MCF 10A (cell line): ENCODE data around the gene NDUFS6. TPM values are rescaled to one million over a fixed set of nuclear protein-coding genes. Genes with fewer than 3 reads are reported as not detected.

Experiments used
- BruUV-seq: library from RNA; stranded (reverse); fragments of 400-500 nt; replicated peaks from 2 replicates; lab custom pipeline; 2021; lab: Mats Ljungman, UMichigan
- CTCF ChIA-PET: fragments of 300-600 bp; sonication (Branson Sonifier 250); formaldehyde crosslinking; extraction: SDS; loops from one replicate; lab custom pipeline; 2021; ENCODE audit warnings: antibody characterized with exemption, inconsistent platforms; lab: Yijun Ruan, JAX
- POLR2A ChIA-PET: fragments of 300-600, 350-650 bp; sonication (Branson Sonifier 250); formaldehyde crosslinking; extraction: SDS; loops from one replicate; lab custom pipeline; 2020; ENCODE audit warnings: antibody characterized with exemption, inconsistent platforms; lab: Yijun Ruan, JAX
- DNase-seq: peaks from one replicate; pipeline ENCODE4 v3.0.0-alpha.2; 2018; ENCODE audit not compliant: unreplicated experiment
- H3K27ac Mint-ChIP-seq: one replicate; pipeline ENCODE4 v1.8.0; 2022; ENCODE audit warnings: mild to moderate bottlenecking, low read depth, mixed read lengths; ENCODE audit not compliant: unreplicated experiment
- H3K27me3 Mint-ChIP-seq: one replicate; pipeline ENCODE4 v1.8.0; 2022; ENCODE audit warnings: mixed read lengths; ENCODE audit not compliant: insufficient read depth, unreplicated experiment
- H3K36me3 Mint-ChIP-seq: one replicate; pipeline ENCODE4 v1.8.0; 2022; ENCODE audit warnings: mild to moderate bottlenecking, moderate library complexity, mixed read lengths; ENCODE audit not compliant: insufficient read depth, unreplicated experiment
- H3K4me1 Mint-ChIP-seq: one replicate; pipeline ENCODE4 v1.8.0; 2022; ENCODE audit warnings: mixed read lengths; ENCODE audit not compliant: insufficient read depth, unreplicated experiment
- H3K4me3 Mint-ChIP-seq: one replicate; pipeline ENCODE4 v1.8.0; 2022; ENCODE audit warnings: mild to moderate bottlenecking, moderate library complexity, mixed read lengths; ENCODE audit not compliant: unreplicated experiment
- H3K9me3 Mint-ChIP-seq: one replicate; pipeline ENCODE4 v1.8.0; 2022; ENCODE audit warnings: mixed read lengths; ENCODE audit not compliant: unreplicated experiment
- intact Hi-C: fragments of 100-400 bp; cut with micrococcal nuclease; formaldehyde crosslinking; loops from 2 replicates; pipeline ENCODE4 v1.14.1; 2022
- total RNA-seq: library from RNA; stranded (reverse); gene quantifications from 2 replicates; pipeline ENCODE4 v1.2.3, GENCODE V29; 2022
- TF ChIP-seq, protein P1 (sequence below): fragments of 200-600 bp; IDR thresholded peaks from one replicate; pipeline ENCODE4 v1.8.0; 2022; ENCODE audit warnings: antibody characterized with exemption, mild to moderate bottlenecking; ENCODE audit not compliant: unreplicated experiment

Gene NDUFS6
- total RNA-seq, 1 experiment from 2014 or later: 65.6 TPM

GRCh38 chr5:1760656-1761452, 40.4 kb upstream of the NDUFS6 start:
- CTCF ChIA-PET: interaction anchor here (0.5 to 1.1 kb wide), 2 partner anchors 40 to 746 kb away, joined by 3 to 8 read pairs; no protein-coding TSS in a partner anchor
- Mint-ChIP-seq H3K4me1 (no peaks in the 10 kb centered on the region), H3K27ac (no peak overlapping the region), H3K36me3 (no peaks in the 10 kb centered on the region), H3K4me3 (no peak overlapping the region), H3K9me3 (peaks cover 7% of the 10 kb centered on the region), H3K27me3 (peaks cover 12% of the 10 kb centered on the region)
- no TSS peak for BruUV-seq
- intact Hi-C loops: no loop called here
- POLR2A ChIA-PET: no interaction called here
- TF ChIP-seq, protein P1, sequence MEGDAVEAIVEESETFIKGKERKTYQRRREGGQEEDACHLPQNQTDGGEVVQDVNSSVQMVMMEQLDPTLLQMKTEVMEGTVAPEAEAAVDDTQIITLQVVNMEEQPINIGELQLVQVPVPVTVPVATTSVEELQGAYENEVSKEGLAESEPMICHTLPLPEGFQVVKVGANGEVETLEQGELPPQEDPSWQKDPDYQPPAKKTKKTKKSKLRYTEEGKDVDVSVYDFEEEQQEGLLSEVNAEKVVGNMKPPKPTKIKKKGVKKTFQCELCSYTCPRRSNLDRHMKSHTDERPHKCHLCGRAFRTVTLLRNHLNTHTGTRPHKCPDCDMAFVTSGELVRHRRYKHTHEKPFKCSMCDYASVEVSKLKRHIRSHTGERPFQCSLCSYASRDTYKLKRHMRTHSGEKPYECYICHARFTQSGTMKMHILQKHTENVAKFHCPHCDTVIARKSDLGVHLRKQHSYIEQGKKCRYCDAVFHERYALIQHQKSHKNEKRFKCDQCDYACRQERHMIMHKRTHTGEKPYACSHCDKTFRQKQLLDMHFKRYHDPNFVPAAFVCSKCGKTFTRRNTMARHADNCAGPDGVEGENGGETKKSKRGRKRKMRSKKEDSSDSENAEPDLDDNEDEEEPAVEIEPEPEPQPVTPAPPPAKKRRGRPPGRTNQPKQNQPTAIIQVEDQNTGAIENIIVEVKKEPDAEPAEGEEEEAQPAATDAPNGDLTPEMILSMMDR: no peak
- no peak for DNase-seq

DNA sequence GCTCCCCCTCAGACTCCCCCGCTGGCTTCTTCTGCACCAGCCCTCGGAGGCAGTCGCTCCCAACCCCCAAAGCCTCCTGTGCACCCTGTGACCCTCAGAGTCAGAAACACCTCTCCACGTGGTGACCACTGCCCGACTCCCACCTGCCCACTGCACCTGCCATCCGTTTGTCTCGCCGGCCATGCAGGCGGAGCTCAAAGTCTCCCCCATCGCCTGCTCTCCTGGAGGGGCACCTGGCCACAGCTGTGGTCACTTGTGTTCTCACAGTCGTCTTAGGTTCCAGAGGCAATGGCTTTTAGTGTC, 39.8 kb upstream of the NDUFS6 start:
- no TSS peak for BruUV-seq
- DNase-seq: no peak
- H3K9me3 Mint-ChIP-seq: peaks cover 7% of the 10 kb centered on the region
- CTCF ChIA-PET: interaction anchor here (1.1 kb wide), 1 partner anchor 40 kb away, joined by 8 read pairs; no protein-coding TSS in a partner anchor
- POLR2A ChIA-PET: no interaction called here
- no peak overlapping the region for H3K27ac Mint-ChIP-seq
- intact Hi-C loops: no loop called here
- H3K4me1 Mint-ChIP-seq: no peaks in the 10 kb centered on the region
- TF ChIP-seq, protein P1: no peak
- H3K36me3 Mint-ChIP-seq: no peaks in the 10 kb centered on the region
- no peak overlapping the region for H3K4me3 Mint-ChIP-seq
- H3K27me3 Mint-ChIP-seq: peaks cover 11% of the 10 kb centered on the region

- intact Hi-C loops: loop anchor here (2.0 kb wide), 2 partner anchors 276 to 984 kb away; no protein-coding TSS in a partner anchor
- DNase-seq: no peak
- POLR2A ChIA-PET: no interaction called here
- TF ChIP-seq, protein P1: no peak
- no TSS peak for BruUV-seq
- H3K27me3 Mint-ChIP-seq: peaks cover 2% of the 10 kb centered on the region
- CTCF ChIA-PET: interaction anchor here (0.6 to 2.8 kb wide), 13 partner anchors 8 to 990 kb away, joined by 3 to 21 read pairs (median 3); no protein-coding TSS in a partner anchor
- no peaks in the 10 kb centered on the region for H3K4me1 Mint-ChIP-seq
- H3K9me3 Mint-ChIP-seq: peaks cover 7% of the 10 kb centered on the region
- H3K27ac Mint-ChIP-seq: no peak overlapping the region
- no peak overlapping the region for H3K4me3 Mint-ChIP-seq
- no peaks in the 10 kb centered on the region for H3K36me3 Mint-ChIP-seq
These were observed 38.9 kb upstream of the NDUFS6 start for GRCh38 chr5:1762121-1762882.
